Upper lobe of left lung (tissue), 4 donors: ENCODE data around the gene JTB.

Experiments used
- POLR2A ChIP-seq, 4 donors: fragments of 450-650 bp; IDR thresholded peaks; one replicate each; pipeline ENCODE4 v1.5.1; 2016 to 2017; ENCODE audit warnings: antibody characterized with exemption in 4 of 4, mild to moderate bottlenecking in 2 of 4
- TF ChIP-seq, protein P1 (sequence below), 6 experiments: fragments of 450-650 bp in 4 of 6; fragments of 200-600 bp in 2 of 6; sonication (generic) in 2 of 6; IDR thresholded peaks; one replicate each; pipeline ENCODE4 v1.5.1; 2016 to 2019; ENCODE audit warnings: antibody characterized with exemption in 6 of 6

DNA sequence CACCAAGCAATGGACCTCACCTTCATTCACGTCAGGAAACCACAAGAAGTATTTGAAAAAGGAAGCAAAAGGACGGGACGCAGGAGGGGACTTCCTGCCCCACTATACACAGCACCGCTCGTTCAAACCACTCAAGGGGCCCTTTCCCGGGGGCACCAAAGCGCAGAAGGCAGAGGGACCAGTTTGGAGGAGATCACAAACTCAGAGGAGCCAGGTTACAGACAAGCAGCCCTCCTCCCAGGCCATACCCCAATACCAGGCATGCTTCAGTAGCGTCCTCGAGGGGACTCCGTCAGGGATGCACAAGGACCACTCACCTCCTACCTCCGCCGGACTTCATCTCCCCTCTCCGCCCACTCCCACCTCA, 19.7 kb downstream of the JTB start:
- TF ChIP-seq, protein P1, sequence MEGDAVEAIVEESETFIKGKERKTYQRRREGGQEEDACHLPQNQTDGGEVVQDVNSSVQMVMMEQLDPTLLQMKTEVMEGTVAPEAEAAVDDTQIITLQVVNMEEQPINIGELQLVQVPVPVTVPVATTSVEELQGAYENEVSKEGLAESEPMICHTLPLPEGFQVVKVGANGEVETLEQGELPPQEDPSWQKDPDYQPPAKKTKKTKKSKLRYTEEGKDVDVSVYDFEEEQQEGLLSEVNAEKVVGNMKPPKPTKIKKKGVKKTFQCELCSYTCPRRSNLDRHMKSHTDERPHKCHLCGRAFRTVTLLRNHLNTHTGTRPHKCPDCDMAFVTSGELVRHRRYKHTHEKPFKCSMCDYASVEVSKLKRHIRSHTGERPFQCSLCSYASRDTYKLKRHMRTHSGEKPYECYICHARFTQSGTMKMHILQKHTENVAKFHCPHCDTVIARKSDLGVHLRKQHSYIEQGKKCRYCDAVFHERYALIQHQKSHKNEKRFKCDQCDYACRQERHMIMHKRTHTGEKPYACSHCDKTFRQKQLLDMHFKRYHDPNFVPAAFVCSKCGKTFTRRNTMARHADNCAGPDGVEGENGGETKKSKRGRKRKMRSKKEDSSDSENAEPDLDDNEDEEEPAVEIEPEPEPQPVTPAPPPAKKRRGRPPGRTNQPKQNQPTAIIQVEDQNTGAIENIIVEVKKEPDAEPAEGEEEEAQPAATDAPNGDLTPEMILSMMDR (IDR thresholded peaks at IDR 0.05), result no peak
- TF ChIP-seq POLR2A (IDR thresholded peaks at IDR 0.05), result no peak
